GM23338 (cell line): ENCODE measurements around the gene ZNF398. TPM values are rescaled to one million over a fixed set of nuclear protein-coding genes. Genes with fewer than 3 reads are reported as not detected.

Experiments used
- ATAC-seq: fragments of 200-7000 bp; cut with Tn5 transposase; 3 replicates; pipeline ENCODE4 v1.9.1; 2020
- DNase-seq: peaks from one replicate; pipeline ENCODE4 v3.0.0-alpha.2; 2015; ENCODE audit warnings: low spot score
- H2AFZ ChIP-seq: fragments of 200-600 bp; sonication (generic); 2 replicates; pipeline ENCODE4 v1.8.0; 2016; ENCODE audit warnings: antibody characterized with exemption, mild to moderate bottlenecking, moderate library complexity
- H3F3A ChIP-seq: fragments of 200-600 bp; sonication (generic); replicated peaks from 2 replicates; pipeline ENCODE4 v1.8.0; 2017; ENCODE audit warnings: antibody characterized with exemption, mixed run types, low read depth
- H3K27ac ChIP-seq: fragments of 200-600 bp; sonication (generic); 2 replicates; pipeline ENCODE4 v1.6.1; 2016; ENCODE audit warnings: low read depth
- H3K27me3 ChIP-seq: fragments of 200-600 bp; sonication (generic); 2 replicates; pipeline ENCODE4 v1.8.0; 2016; ENCODE audit warnings: mild to moderate bottlenecking, mixed run types, moderate library complexity; ENCODE audit not compliant: insufficient read depth
- H3K36me3 ChIP-seq: fragments of 200-600 bp; sonication (generic); 2 replicates; pipeline ENCODE4 v1.8.0; 2016; ENCODE audit warnings: mild to moderate bottlenecking; ENCODE audit not compliant: insufficient read depth
- H3K4me1 ChIP-seq: fragments of 200-600 bp; sonication (generic); 2 replicates; pipeline ENCODE4 v1.8.0; 2016; ENCODE audit warnings: mild to moderate bottlenecking, moderate library complexity; ENCODE audit not compliant: insufficient read depth
- H3K4me2 ChIP-seq: fragments of 200-600 bp; sonication (generic); 2 replicates; pipeline ENCODE4 v1.7.1; 2017; ENCODE audit warnings: mixed run types
- H3K4me3 ChIP-seq: fragments of 200-600 bp; sonication (generic); 2 replicates; pipeline ENCODE4 v1.6.1; 2016; ENCODE audit warnings: mixed run types
- H3K79me2 ChIP-seq: fragments of 200-600 bp; sonication (generic); replicated peaks from 2 replicates; pipeline ENCODE4 v1.8.0; 2017; ENCODE audit warnings: mild to moderate bottlenecking; ENCODE audit not compliant: insufficient read depth
- H3K9me2 ChIP-seq: fragments of 200-600 bp; sonication (generic); 2 replicates; pipeline ENCODE4 v1.8.0; 2017; ENCODE audit not compliant: insufficient read depth
- H4K20me1 ChIP-seq: fragments of 200-600 bp; sonication (generic); replicated peaks from 2 replicates; pipeline ENCODE4 v1.8.0; 2017; ENCODE audit warnings: mild to moderate bottlenecking; ENCODE audit not compliant: insufficient read depth
- H3K27ac Mint-ChIP-seq: 2 replicates; pipeline ENCODE4 v1.8.0; 2020; ENCODE audit warnings: inconsistent platforms, mild to moderate bottlenecking, moderate library complexity, mixed read lengths
- H3K27me3 Mint-ChIP-seq: 3 replicates; pipeline ENCODE4 v1.8.0; 2022; ENCODE audit warnings: low read depth, mild to moderate bottlenecking, moderate library complexity, mixed read lengths, inconsistent platforms; ENCODE audit not compliant: insufficient read depth, poor library complexity
- H3K36me3 Mint-ChIP-seq: 3 replicates; pipeline ENCODE4 v1.8.0; 2021; ENCODE audit warnings: low read depth, mild to moderate bottlenecking, inconsistent platforms, moderate library complexity, mixed read lengths
- H3K4me1 Mint-ChIP-seq: 3 replicates; pipeline ENCODE4 v1.8.0; 2020; ENCODE audit warnings: mild to moderate bottlenecking, inconsistent platforms, mixed read lengths
- H3K4me3 Mint-ChIP-seq: 3 replicates; pipeline ENCODE4 v1.8.0; 2021; ENCODE audit warnings: moderate library complexity, mild to moderate bottlenecking, inconsistent platforms, mixed read lengths
- H3K9me3 Mint-ChIP-seq: 3 replicates; pipeline ENCODE4 v1.8.0; 2020; ENCODE audit warnings: moderate library complexity, mild to moderate bottlenecking, inconsistent platforms, mixed read lengths
- CREB1 ChIP-seq: fragments of 250-450 bp; sonication (Bioruptor Pico); IDR thresholded peaks from 2 replicates; pipeline ENCODE4 v1.5.0; 2020; ENCODE audit warnings: low read depth, mild to moderate bottlenecking, moderate library complexity
- CTCF ChIP-seq, 2 experiments: fragments of 200-600 bp in 1 of 2; sonication (generic) in 1 of 2; conservative IDR thresholded peaks; 2 replicates each; pipeline versions ENCODE4 v1.5.1 to v1.6.1; 2016 to 2017; ENCODE audit warnings: antibody characterized with exemption in 2 of 2, low read depth in 2 of 2, mild to moderate bottlenecking in 2 of 2, moderate library complexity in 1 of 2
- EZH2 ChIP-seq: fragments of 200-600 bp; sonication (generic); IDR thresholded peaks from one replicate; pipeline ENCODE4 v1.8.0; 2017; ENCODE audit warnings: antibody characterized with exemption, mild to moderate bottlenecking, low read depth; ENCODE audit not compliant: unreplicated experiment
- ZNF331 ChIP-seq: fragments of 250-450 bp; sonication (Bioruptor Pico); IDR thresholded peaks from 2 replicates; pipeline ENCODE4 v1.5.0; 2020; ENCODE audit warnings: low read depth, mild to moderate bottlenecking, moderate library complexity
- ZNF462 ChIP-seq: fragments of 250-450 bp; sonication (Bioruptor Pico); IDR thresholded peaks from 2 replicates; pipeline ENCODE4 v1.5.0; 2020; ENCODE audit warnings: mild to moderate bottlenecking, moderate library complexity
- polyA plus RNA-seq: library from polyadenylated mRNA; unstranded; fragments of >200 nt; fragmentation: Nextera tagmentation; extraction: Ambion mirVana; gene quantifications from 2 replicates; pipeline ENCODE4 v1.2.1, GENCODE V29; 2016
- total RNA-seq: library from RNA; depleted of rRNA; stranded (reverse); fragments of >200 nt; shearing (Covaris generic); gene quantifications from 2 replicates; pipeline ENCODE4 v1.2.3, GENCODE V29; 2014
- TF ChIP-seq, protein P1 (sequence below): IDR thresholded peaks from one replicate; pipeline ENCODE4 v1.6.1; 2018; ENCODE audit warnings: antibody characterized with exemption; ENCODE audit not compliant: unreplicated experiment
- TF ChIP-seq, protein P2 (sequence below): IDR thresholded peaks from 2 replicates; pipeline ENCODE4 v1.6.1; 2016; ENCODE audit warnings: antibody characterized with exemption

Gene ZNF398
- total and polyA plus RNA-seq, 2 experiments from 2014 or later = 20.7 to 99.6 TPM

- TF ChIP-seq, protein P1, sequence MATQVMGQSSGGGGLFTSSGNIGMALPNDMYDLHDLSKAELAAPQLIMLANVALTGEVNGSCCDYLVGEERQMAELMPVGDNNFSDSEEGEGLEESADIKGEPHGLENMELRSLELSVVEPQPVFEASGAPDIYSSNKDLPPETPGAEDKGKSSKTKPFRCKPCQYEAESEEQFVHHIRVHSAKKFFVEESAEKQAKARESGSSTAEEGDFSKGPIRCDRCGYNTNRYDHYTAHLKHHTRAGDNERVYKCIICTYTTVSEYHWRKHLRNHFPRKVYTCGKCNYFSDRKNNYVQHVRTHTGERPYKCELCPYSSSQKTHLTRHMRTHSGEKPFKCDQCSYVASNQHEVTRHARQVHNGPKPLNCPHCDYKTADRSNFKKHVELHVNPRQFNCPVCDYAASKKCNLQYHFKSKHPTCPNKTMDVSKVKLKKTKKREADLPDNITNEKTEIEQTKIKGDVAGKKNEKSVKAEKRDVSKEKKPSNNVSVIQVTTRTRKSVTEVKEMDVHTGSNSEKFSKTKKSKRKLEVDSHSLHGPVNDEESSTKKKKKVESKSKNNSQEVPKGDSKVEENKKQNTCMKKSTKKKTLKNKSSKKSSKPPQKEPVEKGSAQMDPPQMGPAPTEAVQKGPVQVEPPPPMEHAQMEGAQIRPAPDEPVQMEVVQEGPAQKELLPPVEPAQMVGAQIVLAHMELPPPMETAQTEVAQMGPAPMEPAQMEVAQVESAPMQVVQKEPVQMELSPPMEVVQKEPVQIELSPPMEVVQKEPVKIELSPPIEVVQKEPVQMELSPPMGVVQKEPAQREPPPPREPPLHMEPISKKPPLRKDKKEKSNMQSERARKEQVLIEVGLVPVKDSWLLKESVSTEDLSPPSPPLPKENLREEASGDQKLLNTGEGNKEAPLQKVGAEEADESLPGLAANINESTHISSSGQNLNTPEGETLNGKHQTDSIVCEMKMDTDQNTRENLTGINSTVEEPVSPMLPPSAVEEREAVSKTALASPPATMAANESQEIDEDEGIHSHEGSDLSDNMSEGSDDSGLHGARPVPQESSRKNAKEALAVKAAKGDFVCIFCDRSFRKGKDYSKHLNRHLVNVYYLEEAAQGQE = no peak
- TF ChIP-seq ZNF331 (CRISPR knock-in tag) = no peak
- TF ChIP-seq, protein P2, sequence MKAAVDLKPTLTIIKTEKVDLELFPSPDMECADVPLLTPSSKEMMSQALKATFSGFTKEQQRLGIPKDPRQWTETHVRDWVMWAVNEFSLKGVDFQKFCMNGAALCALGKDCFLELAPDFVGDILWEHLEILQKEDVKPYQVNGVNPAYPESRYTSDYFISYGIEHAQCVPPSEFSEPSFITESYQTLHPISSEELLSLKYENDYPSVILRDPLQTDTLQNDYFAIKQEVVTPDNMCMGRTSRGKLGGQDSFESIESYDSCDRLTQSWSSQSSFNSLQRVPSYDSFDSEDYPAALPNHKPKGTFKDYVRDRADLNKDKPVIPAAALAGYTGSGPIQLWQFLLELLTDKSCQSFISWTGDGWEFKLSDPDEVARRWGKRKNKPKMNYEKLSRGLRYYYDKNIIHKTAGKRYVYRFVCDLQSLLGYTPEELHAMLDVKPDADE = no peak
- no peak for TF ChIP-seq CTCF (conservative IDR thresholded peaks at IDR 0.05; ENCODE audit: low read depth in 2 of 2)
- no peak for TF ChIP-seq CREB1 (CRISPR knock-in tag)
- TF ChIP-seq EZH2 = no peak
Measured at GRCh38 chr7:149180722-149181449, 33.6 kb downstream of the ZNF398 start (continued).

DNA sequence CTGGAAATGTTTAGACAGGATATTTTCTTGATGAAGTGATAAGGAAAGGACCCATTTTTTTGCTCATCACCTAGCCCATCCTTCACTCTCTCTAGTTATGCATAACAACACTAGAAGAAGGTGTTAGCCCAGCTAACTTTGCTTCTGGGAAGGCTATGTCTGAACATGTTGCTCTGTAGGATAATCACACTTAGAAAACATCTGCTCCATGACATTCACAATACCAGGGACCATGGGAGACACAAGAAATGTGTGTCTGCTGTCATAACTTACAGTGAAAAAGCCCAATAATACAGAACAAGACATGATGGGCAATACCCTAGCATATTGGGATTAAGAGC, 34.2 kb downstream of the ZNF398 start:
- H3K9me2 ChIP-seq = no peaks in the 10 kb centered on the region
- peaks cover 4% of the 10 kb centered on the region for H3K27me3 Mint-ChIP-seq
- no peak for DNase-seq
- H3K36me3 Mint-ChIP-seq = peaks cover 66% of the 10 kb centered on the region
- no peak overlapping the region for H3K4me3 Mint-ChIP-seq
- H4K20me1 ChIP-seq = peaks cover 38% of the 10 kb centered on the region
- no peak overlapping the region for H2AFZ ChIP-seq
- no peak overlapping the region for H3K27ac Mint-ChIP-seq
- H3K9me3 Mint-ChIP-seq = no peaks in the 10 kb centered on the region
- peaks cover 57% of the 10 kb centered on the region for H3K36me3 ChIP-seq
- no peaks in the 10 kb centered on the region for H3K27me3 ChIP-seq
- H3F3A ChIP-seq = peaks cover 59% of the 10 kb centered on the region
- H3K27ac ChIP-seq = peak overlapping the region; percentile 72; the same call in 1 of the 2 replicates
- no peak for ATAC-seq
- H3K4me1 ChIP-seq = no peaks in the 10 kb centered on the region
- H3K4me1 Mint-ChIP-seq = no peaks in the 10 kb centered on the region
- H3K4me3 ChIP-seq = no peak overlapping the region
- H3K4me2 ChIP-seq = no peak overlapping the region
- H3K79me2 ChIP-seq = 0 out of 2 replicates have a peak, but pooled peaks cover 3% of the 10 kb centered on the region
- TF ChIP-seq, protein P1 = no peak
- TF ChIP-seq ZNF462 (CRISPR knock-in tag) = no peak
